Measurements from ENCODE around the gene SOWAHA.
A peak's percentile ranks its signal among the peaks of the same experiment; 100 is the strongest.

SOWAHA gene

GRCh38 chr5:132812781-132813598 lies at the start of gene SOWAHA:
SOWAHA (plus strand) TSS chr5:132813302; CDS start chr5:132813622, 320 bp downstream.
- DNase-seq (ENCODE audit: low spot score): no peak

GRCh38 chr5:132764051-132764450 lies 49.1 kb upstream of the SOWAHA start:
- no peak for DNase-seq (ENCODE audit: low spot score)

- no peak for DNase-seq (ENCODE audit: low spot score)
Observed at GRCh38 chr5:132764671-132765238, 48.3 kb upstream of the SOWAHA start.

DNA sequence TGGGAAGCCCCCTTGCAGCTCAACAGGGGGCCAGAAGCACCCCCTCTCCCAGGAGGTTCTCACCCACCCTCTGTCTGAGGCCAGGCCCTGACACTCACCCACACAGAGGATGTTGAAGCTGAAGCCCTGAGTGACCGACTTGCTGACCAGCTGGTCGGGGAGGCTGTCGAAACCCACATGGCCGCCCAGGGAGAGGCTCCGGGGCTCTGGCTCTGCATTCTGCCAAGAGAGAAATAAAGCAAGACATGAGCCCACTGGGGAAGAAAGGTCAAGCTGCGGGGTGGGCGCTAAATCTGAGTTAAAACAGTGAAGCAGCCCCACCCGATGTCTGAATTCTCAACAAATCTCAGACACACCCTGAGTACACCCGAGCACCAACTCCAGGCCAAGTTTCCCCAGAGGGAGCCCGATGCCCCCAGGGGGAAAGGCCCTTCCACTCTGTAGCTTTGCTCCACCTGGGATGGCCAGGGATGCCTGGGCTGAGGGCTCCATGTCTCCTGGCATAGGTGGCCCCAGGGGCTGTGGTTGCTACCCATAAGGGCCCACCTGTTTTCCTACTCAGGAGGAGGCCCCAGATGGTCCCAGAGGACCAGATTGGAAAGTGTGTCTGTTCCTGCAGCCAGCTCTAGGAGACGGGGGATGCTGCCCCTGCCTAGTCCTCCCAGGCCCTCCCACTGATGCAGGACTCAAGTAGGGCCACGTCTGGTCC lies 47.6 kb upstream of the SOWAHA start:
- no peak for DNase-seq (ENCODE audit: low spot score)

- DNase-seq (ENCODE audit: low spot score): no peak
Observed at GRCh38 chr5:132766020-132766805, 46.9 kb upstream of the SOWAHA start.

- DNase-seq (ENCODE audit: low spot score): no peak
Observed at GRCh38 chr5:132766806-132767055, 46.4 kb upstream of the SOWAHA start.

DNA sequence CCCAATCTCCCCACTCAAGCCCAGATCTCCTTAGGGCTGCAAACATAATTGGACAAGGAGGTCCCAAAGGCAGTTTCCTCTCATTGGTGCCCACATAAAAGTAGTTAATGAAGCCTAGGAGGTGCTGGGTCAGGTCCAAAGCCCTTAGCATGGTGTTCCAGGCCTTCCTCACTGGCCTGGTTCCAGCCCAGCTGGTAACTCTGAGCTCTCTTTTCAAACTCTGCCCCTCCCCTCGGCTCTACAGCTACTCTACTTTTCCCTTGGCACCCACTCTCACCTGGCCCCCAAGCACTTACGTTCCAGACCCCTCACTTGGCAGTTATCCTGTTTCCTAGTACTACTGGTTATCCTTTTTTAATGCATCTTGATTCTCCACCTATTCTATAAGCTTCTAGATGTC lies 46.0 kb upstream of the SOWAHA start:
- no peak for DNase-seq (ENCODE audit: low spot score)

GRCh38 chr5:132768485-132768868 lies 44.6 kb upstream of the SOWAHA start:
- DNase-seq (ENCODE audit: low spot score): no peak

DNA sequence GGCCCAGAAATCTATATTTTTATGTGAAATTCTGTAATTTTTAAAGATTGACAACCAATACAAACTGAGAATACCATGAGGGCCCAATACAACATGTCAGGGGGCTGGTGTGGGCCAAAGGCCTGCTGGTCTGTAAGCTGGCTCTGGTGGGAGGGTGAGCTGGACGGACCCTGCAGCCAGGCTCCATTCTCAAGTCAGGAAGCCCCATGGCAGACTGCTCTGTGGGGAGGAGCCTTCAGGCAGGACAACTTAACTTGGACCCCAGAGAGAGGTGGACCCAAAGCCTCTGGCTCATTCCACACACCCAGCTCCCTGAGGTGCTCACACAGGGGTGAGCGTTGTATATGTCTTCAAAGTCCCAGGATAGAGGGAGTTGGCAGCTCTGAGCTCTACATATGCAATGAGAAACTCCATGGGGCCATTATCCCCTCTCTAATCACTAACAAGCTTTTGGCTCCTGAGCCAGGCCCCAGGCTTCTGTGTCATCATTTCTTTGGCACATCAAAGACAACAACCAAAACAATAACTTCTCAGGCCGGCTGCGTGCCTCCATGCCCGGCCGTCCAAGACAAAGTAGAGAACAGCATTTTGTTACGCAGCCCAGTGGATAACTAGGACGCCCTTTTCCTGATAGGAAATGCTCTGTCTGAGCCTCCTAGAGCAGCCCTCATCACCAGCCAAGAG lies 42.5 kb upstream of the SOWAHA start:
- DNase-seq (ENCODE audit: low spot score): no peak

DNA sequence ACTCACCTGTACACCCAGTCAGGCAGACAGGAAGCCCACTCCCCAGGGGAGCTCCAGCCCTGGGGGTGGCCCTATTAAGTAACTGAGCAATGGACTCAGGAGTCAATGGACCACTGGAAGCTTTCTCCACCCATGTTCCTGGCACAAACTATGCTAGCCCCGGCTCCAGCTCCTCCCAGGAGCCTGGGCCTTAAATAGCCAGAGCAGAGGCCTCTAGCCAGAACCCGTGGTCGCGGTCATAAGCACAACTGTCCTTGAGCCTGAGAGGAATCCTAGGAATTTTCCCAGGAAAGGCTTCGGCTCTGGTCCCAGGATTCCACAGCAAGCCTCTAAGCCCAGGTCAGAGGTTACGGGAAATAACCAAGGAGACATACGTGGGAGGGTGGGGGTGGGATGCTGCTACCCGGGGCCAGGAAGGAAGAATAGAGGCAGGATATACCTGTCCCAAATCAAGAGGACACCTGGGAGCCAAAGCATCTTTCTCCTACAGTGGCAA lies 41.6 kb upstream of the SOWAHA start:
- no peak for DNase-seq (ENCODE audit: low spot score)

DNA sequence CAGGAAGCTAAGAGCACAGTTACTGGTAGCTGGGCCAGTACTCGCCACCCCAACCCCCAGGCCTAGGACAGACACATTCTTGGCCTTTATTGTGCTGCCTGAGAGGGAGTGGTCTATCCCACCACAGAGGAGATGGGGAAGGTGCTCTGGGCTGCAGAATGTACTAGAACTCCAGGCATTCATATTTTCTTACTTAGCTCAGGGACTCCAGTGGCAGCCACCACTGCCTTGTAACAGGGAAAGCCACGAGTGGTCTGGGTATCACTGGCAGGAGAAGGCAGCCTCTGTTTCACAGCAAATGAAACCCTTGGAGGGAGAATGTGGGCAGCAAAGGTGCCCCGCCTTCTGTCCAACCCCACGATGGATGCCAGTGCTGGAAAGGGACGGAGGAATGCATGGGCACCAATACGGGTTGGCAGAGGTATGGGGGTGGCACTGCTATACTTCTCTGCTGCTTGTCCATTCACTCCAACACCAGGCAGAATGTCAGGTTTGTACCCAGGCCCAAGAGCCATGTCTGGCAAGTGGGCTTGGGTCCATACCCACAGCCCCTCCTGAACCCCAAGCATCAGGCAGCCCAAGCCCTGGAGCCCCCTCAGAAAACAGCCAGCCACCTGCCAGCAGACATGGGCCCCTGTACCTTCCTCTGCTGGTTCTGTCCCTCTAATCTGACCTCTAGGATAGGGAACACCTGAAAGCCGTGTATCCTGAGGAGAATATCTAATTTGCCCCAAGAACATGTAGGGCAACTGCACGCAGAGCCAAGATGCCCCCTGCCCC lies 40.6 kb upstream of the SOWAHA start:
- DNase-seq (ENCODE audit: low spot score): no peak

DNA sequence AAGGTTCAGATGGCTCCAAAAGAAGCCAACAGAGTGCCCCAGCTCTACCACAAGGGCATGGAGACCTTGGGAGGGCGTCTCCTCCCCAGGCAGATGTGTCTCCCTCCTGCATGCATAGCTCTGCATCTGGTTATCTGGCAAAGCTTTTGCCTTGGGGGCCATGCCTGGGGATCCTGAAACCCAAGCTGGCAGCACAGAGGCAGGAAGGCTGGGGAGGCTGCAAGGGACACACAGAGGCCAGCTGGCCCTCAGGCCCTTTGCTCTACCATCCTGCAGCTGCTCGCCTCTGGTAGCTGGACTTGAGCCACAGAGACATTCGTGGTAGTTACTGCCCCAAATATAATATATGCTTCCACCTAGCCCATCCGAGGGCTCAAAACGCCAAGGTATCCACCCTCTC lies 40.0 kb upstream of the SOWAHA start:
- DNase-seq (ENCODE audit: low spot score): no peak

- no peak for DNase-seq (ENCODE audit: low spot score)
Observed at GRCh38 chr5:132773601-132774355, 39.3 kb upstream of the SOWAHA start.

DNA sequence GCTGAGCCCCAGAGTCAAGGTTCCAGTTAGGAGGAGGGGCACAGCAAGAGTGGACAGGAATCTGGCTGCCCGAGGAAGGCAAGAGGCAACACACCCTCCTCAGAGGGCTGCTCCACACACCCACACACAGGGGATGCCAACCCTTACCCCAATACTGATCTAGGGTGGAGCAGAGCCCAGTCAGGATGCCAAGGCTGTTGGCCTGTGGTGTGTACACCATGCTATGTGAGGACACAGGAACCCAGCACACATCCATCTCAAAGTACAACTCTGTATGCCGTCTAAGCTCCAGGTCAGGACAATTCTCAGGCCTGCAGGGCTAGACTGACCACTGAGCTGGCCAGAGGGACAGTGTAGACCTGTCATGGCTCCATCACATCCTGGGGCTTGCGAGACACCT lies 38.7 kb upstream of the SOWAHA start:
- no peak for DNase-seq (ENCODE audit: low spot score)

DNA sequence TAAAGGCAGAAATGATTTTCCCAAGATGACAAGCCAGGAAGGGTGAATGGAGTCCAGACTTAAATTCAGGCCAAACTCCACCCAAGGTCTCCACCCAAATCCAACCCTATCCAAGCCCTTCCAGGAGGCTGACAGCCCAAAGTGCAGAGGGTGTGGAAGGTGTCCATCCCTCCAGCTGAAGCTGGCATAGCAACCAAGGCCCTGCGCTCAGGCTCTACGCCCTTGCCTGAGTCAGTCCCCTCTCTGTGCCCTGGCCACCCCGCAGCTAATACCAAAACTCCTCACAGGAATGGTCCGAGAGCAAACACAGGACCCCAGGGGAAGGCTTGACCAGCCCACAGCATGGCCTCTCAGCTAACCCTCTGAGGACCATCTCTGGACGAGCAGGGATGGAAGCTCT lies 38.2 kb upstream of the SOWAHA start:
- DNase-seq (ENCODE audit: low spot score): no peak

- DNase-seq (ENCODE audit: low spot score): no peak
Observed at GRCh38 chr5:132775476-132775961, 37.6 kb upstream of the SOWAHA start.

GRCh38 chr5:132776131-132776937 lies 36.8 kb upstream of the SOWAHA start:
- no peak for DNase-seq (ENCODE audit: low spot score)

DNA sequence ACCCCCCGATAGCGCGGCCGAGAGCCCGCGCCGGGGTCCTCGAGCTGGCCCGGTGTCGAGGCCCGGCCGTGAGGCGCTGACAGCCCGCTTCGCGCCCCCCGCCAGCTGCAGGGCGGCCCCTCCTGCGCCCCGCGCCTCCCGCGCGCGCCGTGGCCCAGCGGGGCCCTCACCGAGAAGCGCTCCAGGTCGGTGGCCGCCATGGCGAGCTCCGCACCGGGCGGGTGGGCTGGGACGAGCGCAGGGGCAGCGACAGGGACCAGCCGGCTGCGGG lies 36.2 kb upstream of the SOWAHA start:
- no peak for DNase-seq (ENCODE audit: low spot score)

- DNase-seq (ENCODE audit: low spot score): peak; percentile 21
Observed at GRCh38 chr5:132777209-132778069, 35.7 kb upstream of the SOWAHA start, which contains the start of gene SEPTIN8. SEPTIN8 (minus strand) TSS chr5:132777239; CDS start chr5:132777137, 102 bp downstream.

Measured in CD4-positive, alpha-beta T cell treated with Interleukin-6 at 100 ng/mL for 8 hours (primary cell).